Measurements from ENCODE around the gene MAGI2. TPM values are rescaled to one million over a fixed set of nuclear protein-coding genes. Genes with fewer than 3 reads are reported as not detected.

The MAGI2 gene
- total RNA-seq, 2 donors from 2014 or later: 3.9 to 10.5 TPM

- WGBS, 2 donors: 90 to 94% methylated on average over 1 of the region's 1 CpG
- DNase-seq: no peak
- ATAC-seq: no peak
- Histone ChIP-seq H3K27me3 (no peaks in the 10 kb centered on the region), H3K4me1 (peaks cover 22% of the 10 kb centered on the region), H3K9me3 (no peaks in the 10 kb centered on the region), H3K4me3 (no peak overlapping the region), H3K27ac (no peak overlapping the region), H3K36me3 (replicated peaks in 1 of 2; ENCODE audit: insufficient read depth in 1 of 2, low read depth in 2 of 2) (no peaks in the 10 kb centered on the region)
- TF ChIP-seq POLR2A (IDR thresholded peaks at IDR 0.05) (no peak), CTCF (IDR thresholded peaks at IDR 0.05) (no peak)
- intact Hi-C loops (cut with DNase I): no loop called here
These were observed 1431.3 kb downstream of the MAGI2 start for GRCh38 chr7:78022165-78022564.

GRCh38 chr7:78020874-78021249, 1432.6 kb downstream of the MAGI2 start:
- DNase-seq (no peak), ATAC-seq (no peak)
- Histone ChIP-seq H3K36me3 (replicated peaks in 1 of 2; ENCODE audit: insufficient read depth in 1 of 2, low read depth in 2 of 2) (no peaks in the 10 kb centered on the region), H3K27ac (peak overlapping the region in 2 of 4 donors; percentile 92 to 93), H3K4me1 (peaks cover 22% of the 10 kb centered on the region), H3K9me3 (no peaks in the 10 kb centered on the region), H3K4me3 (no peak overlapping the region), H3K27me3 (no peaks in the 10 kb centered on the region)
- no peak for TF ChIP-seq POLR2A (IDR thresholded peaks at IDR 0.05)
- TF ChIP-seq CTCF (IDR thresholded peaks at IDR 0.05): no peak
- intact Hi-C loops (cut with DNase I): no loop called here

GRCh38 chr7:78020136-78020873, 1433.2 kb downstream of the MAGI2 start:
- peak overlapping the region; percentile 92 to 97 (median 93) for H3K27ac ChIP-seq
- no peaks in the 10 kb centered on the region for H3K36me3 ChIP-seq (replicated peaks in 1 of 2; ENCODE audit: insufficient read depth in 1 of 2, low read depth in 2 of 2)
- ATAC-seq (peak; percentile 77), DNase-seq (peak; percentile 68 to 84 (median 74))
- intact Hi-C loops (cut with DNase I): no loop called here
- TF ChIP-seq POLR2A (IDR thresholded peaks at IDR 0.05): no peak
- peak; percentile 21 to 76 (median 70) for TF ChIP-seq CTCF (IDR thresholded peaks at IDR 0.05)
- 2 to 3% methylated on average over 18 to 21 of the region's 25 CpGs for whole genome bisulfite sequencing, 2 donors
- H3K27me3 ChIP-seq: no peaks in the 10 kb centered on the region
- H3K9me3 ChIP-seq: no peaks in the 10 kb centered on the region
- peak overlapping the region; percentile 18 to 38 for H3K4me3 ChIP-seq
- peaks cover 22% of the 10 kb centered on the region for H3K4me1 ChIP-seq

- H3K9me3 ChIP-seq: no peaks in the 10 kb centered on the region
- 0% methylated on average over 9 to 61 of the region's 88 CpGs for WGBS, 2 donors
- peaks cover 22% of the 10 kb centered on the region for H3K4me1 ChIP-seq
- peak overlapping the region; percentile 18 to 38 for H3K4me3 ChIP-seq
- no peaks in the 10 kb centered on the region for H3K36me3 ChIP-seq (replicated peaks in 1 of 2; ENCODE audit: insufficient read depth in 1 of 2, low read depth in 2 of 2)
- peak; percentile 90 to 94 (median 92) for DNase-seq
- H3K27ac ChIP-seq: peak overlapping the region; percentile 92 to 97 (median 93)
- no peaks in the 10 kb centered on the region for H3K27me3 ChIP-seq
- ATAC-seq: peak; percentile 94
- TF ChIP-seq CTCF (IDR thresholded peaks at IDR 0.05): peak in 5 of 7 experiments; percentile 13 to 30 (median 26)
- TF ChIP-seq POLR2A (IDR thresholded peaks at IDR 0.05): peak; percentile 52 to 86 (median 83)
- intact Hi-C loops (cut with DNase I): no loop called here
These were observed 1433.9 kb downstream of the MAGI2 start for GRCh38 chr7:78019447-78020135.

Data from body of pancreas (tissue), 4 donors.